IMR-90 (cell line): ENCODE data around the gene PTPN4. TPM values are rescaled to one million over a fixed set of nuclear protein-coding genes. Genes with fewer than 3 reads are reported as not detected.

Source experiments
- ATAC-seq: fragments of 200-7000 bp; cut with Tn5 transposase; 2 replicates; pipeline ENCODE4 v1.9.1; 2020; ENCODE audit warnings: low read depth, mild to moderate bottlenecking, moderate library complexity
- BruUV-seq: library from RNA; stranded (reverse); fragments of 400-500 nt; replicated peaks from 2 replicates; lab custom pipeline; 2021; lab: Mats Ljungman, UMichigan
- CTCF ChIA-PET: fragments of 300-600 bp; formaldehyde crosslinking; extraction: SDS; loops from one replicate; lab custom pipeline; 2021; ENCODE audit warnings: antibody characterized with exemption; lab: Yijun Ruan, JAX
- POLR2A ChIA-PET: fragments of 300-600 bp; sonication (Branson Sonifier 250); formaldehyde crosslinking; loops from one replicate; lab custom pipeline; 2022; ENCODE audit warnings: antibody characterized with exemption; ENCODE audit not compliant: unreplicated experiment; lab: Charles Lee
- DNase-seq: peaks from one replicate; pipeline ENCODE4 v3.0.0; 2013
- H2AFZ ChIP-seq: replicated peaks from 2 replicates; pipeline ENCODE3; 2013; ENCODE audit warnings: low read length, mild to moderate bottlenecking; ENCODE audit not compliant: poor library complexity
- H2AK5ac ChIP-seq: 2 replicates; pipeline ENCODE4 v1.6.1; 2013; ENCODE audit warnings: low read depth, low read length, inconsistent platforms
- H2AK9ac ChIP-seq: replicated peaks from 2 replicates; pipeline ENCODE3; 2013; ENCODE audit warnings: mild to moderate bottlenecking, low read depth, low read length, moderate library complexity; ENCODE audit not compliant: poor library complexity
- H2BK120ac ChIP-seq: 2 replicates; pipeline ENCODE4 v1.6.1; 2013; ENCODE audit warnings: low read depth, low read length, inconsistent platforms
- H2BK15ac ChIP-seq: 3 replicates; pipeline ENCODE4 v1.6.1; 2013; ENCODE audit warnings: low read depth, low read length, inconsistent platforms
- H2BK20ac ChIP-seq: 2 replicates; pipeline ENCODE4 v1.6.1; 2013; ENCODE audit warnings: low read depth, mild to moderate bottlenecking, inconsistent platforms, low read length, moderate library complexity
- H2BK5ac ChIP-seq: 2 replicates; pipeline ENCODE4 v1.6.1; 2013; ENCODE audit warnings: mild to moderate bottlenecking, low read depth, low read length, inconsistent platforms; ENCODE audit not compliant: poor library complexity, severe bottlenecking
- H3K14ac ChIP-seq: replicated peaks from 2 replicates; pipeline ENCODE4 v1.6.1; 2013; ENCODE audit warnings: low read depth, low read length, inconsistent platforms
- H3K18ac ChIP-seq: 2 replicates; pipeline ENCODE4 v1.6.1; 2013; ENCODE audit warnings: low read depth, low read length, control low read depth
- H3K23ac ChIP-seq: 2 replicates; pipeline ENCODE4 v1.6.1; 2013; ENCODE audit warnings: low read depth, low read length, inconsistent platforms
- H3K27ac ChIP-seq: 2 replicates; pipeline ENCODE4 v1.5.1; 2013; ENCODE audit warnings: mild to moderate bottlenecking, control low read depth, low read length; ENCODE audit not compliant: insufficient read depth
- H3K27me3 ChIP-seq: 2 replicates; pipeline ENCODE4 v1.6.1; 2013; ENCODE audit warnings: low read length; ENCODE audit not compliant: control insufficient read depth, insufficient read depth
- H3K36me3 ChIP-seq: 2 replicates; pipeline ENCODE4 v1.6.1; 2013; ENCODE audit warnings: low read length, mixed read lengths; ENCODE audit not compliant: control insufficient read depth, insufficient read depth
- H3K4ac ChIP-seq: 2 replicates; pipeline ENCODE4 v1.6.1; 2013; ENCODE audit warnings: low read depth, low read length, inconsistent platforms
- H3K4me1 ChIP-seq: 2 replicates; pipeline ENCODE4 v1.6.1; 2013; ENCODE audit warnings: low read length, mixed read lengths; ENCODE audit not compliant: control insufficient read depth, insufficient read depth
- H3K4me2 ChIP-seq: 2 replicates; pipeline ENCODE4 v1.6.1; 2013; ENCODE audit warnings: low read depth, mild to moderate bottlenecking, control low read depth, low read length, moderate library complexity
- H3K4me3 ChIP-seq: 2 replicates; pipeline ENCODE4 v1.5.1; 2013; ENCODE audit warnings: low read depth, mild to moderate bottlenecking, control low read depth, low read length, moderate library complexity; ENCODE audit not compliant: insufficient read depth
- H3K56ac ChIP-seq: 2 replicates; pipeline ENCODE4 v1.6.1; 2013; ENCODE audit warnings: low read length, inconsistent platforms; ENCODE audit not compliant: insufficient read depth; ENCODE audit errors: extremely low read depth
- H3K79me1 ChIP-seq, 2 experiments: 2 replicates each; pipeline ENCODE4 v1.6.1; 2013; ENCODE audit warnings: low read length in 2 of 2, inconsistent platforms in 1 of 2, low read depth in 1 of 2
- H3K9ac ChIP-seq: 2 replicates; pipeline ENCODE4 v1.6.1; 2013; ENCODE audit warnings: low read depth, low read length, control low read depth
- H3K9me1 ChIP-seq: 2 replicates; pipeline ENCODE4 v1.6.1; 2013; ENCODE audit warnings: low read length, inconsistent platforms; ENCODE audit not compliant: insufficient read depth
- H3K9me3 ChIP-seq: 2 replicates; pipeline ENCODE4 v1.6.1; 2013; ENCODE audit warnings: low read length; ENCODE audit not compliant: control insufficient read depth, insufficient read depth
- H4K20me1 ChIP-seq: 2 replicates; pipeline ENCODE4 v1.6.1; 2013; ENCODE audit warnings: low read length, inconsistent platforms; ENCODE audit not compliant: insufficient read depth
- H4K5ac ChIP-seq: 2 replicates; pipeline ENCODE4 v1.6.1; 2013; ENCODE audit warnings: mild to moderate bottlenecking, low read depth, low read length, control low read depth
- H4K8ac ChIP-seq, 2 experiments: 2 replicates each; pipeline ENCODE4 v1.6.1; 2013; ENCODE audit warnings: low read depth in 2 of 2, low read length in 2 of 2, control low read depth in 1 of 2, inconsistent platforms in 1 of 2
- H4K91ac ChIP-seq: 2 replicates; pipeline ENCODE4 v1.6.1; 2013; ENCODE audit warnings: low read depth, low read length, inconsistent platforms; ENCODE audit not compliant: insufficient read depth
- BHLHE40 ChIP-seq: fragments of 150-350 bp; IDR thresholded peaks from 2 replicates; pipeline ENCODE4 v1.6.1; 2016; ENCODE audit warnings: mild to moderate bottlenecking, low read depth, low read length
- CEBPB ChIP-seq: IDR thresholded peaks from 2 replicates; pipeline ENCODE4 v1.6.1; 2012; ENCODE audit warnings: low read depth, low read length, improper control_type of control experiment
- CHD1 ChIP-seq: IDR thresholded peaks from 2 replicates; pipeline ENCODE4 v1.6.1; 2012; ENCODE audit warnings: low read depth, low read length, improper control_type of control experiment
- CTCF ChIP-seq: conservative IDR thresholded peaks from 2 replicates; pipeline ENCODE4 v1.5.1; 2012; ENCODE audit warnings: mild to moderate bottlenecking, low read depth, low read length, improper control_type of control experiment
- ELK1 ChIP-seq: fragments of 150-350 bp; IDR thresholded peaks from 2 replicates; pipeline ENCODE4 v1.6.1; 2016; ENCODE audit warnings: low read depth, mild to moderate bottlenecking, low read length, moderate library complexity, borderline replicate concordance
- MAFK ChIP-seq: IDR thresholded peaks from 2 replicates; pipeline ENCODE4 v1.6.1; 2012; ENCODE audit warnings: low read depth, low read length, improper control_type of control experiment
- MAZ ChIP-seq: IDR thresholded peaks from 2 replicates; pipeline ENCODE4 v1.6.1; 2012; ENCODE audit warnings: low read depth, mild to moderate bottlenecking, low read length, improper control_type of control experiment, moderate library complexity, borderline replicate concordance
- MXI1 ChIP-seq: IDR thresholded peaks from 2 replicates; pipeline ENCODE4 v1.6.1; 2012; ENCODE audit warnings: low read depth, mild to moderate bottlenecking, low read length, moderate library complexity, borderline replicate concordance
- NFE2L2 ChIP-seq: fragments of 150-350 bp; IDR thresholded peaks from 2 replicates; pipeline ENCODE4 v1.6.1; 2016; ENCODE audit warnings: low read depth, mild to moderate bottlenecking, low read length
- POLR2A ChIP-seq: IDR thresholded peaks from 2 replicates; pipeline ENCODE4 v1.6.1; 2012; ENCODE audit warnings: mild to moderate bottlenecking, low read depth, low read length
- RAD21 ChIP-seq: IDR thresholded peaks from 2 replicates; pipeline ENCODE4 v1.6.1; 2012; ENCODE audit warnings: low read length, improper control_type of control experiment
- RCOR1 ChIP-seq: IDR thresholded peaks from 2 replicates; pipeline ENCODE4 v1.6.1; 2012; ENCODE audit warnings: mild to moderate bottlenecking, low read length, improper control_type of control experiment; ENCODE audit not compliant: insufficient replicate concordance
- RFX5 ChIP-seq: IDR thresholded peaks from 2 replicates; pipeline ENCODE4 v1.8.0; 2012; ENCODE audit warnings: low read depth, mild to moderate bottlenecking, low read length, moderate library complexity
- SMC3 ChIP-seq: fragments of 150-350 bp; IDR thresholded peaks from 2 replicates; pipeline ENCODE4 v1.6.1; 2016; ENCODE audit warnings: low read depth, mild to moderate bottlenecking, antibody characterized with exemption, low read length, moderate library complexity
- USF2 ChIP-seq: fragments of 150-350 bp; IDR thresholded peaks from 2 replicates; pipeline ENCODE4 v1.6.1; 2017; ENCODE audit warnings: mild to moderate bottlenecking, antibody characterized with exemption, low read length, low read depth
- WGBS, 2 experiments: methylation state at CpG; one replicate each; pipeline versions ENCODE4 v1.1.5 to v1.1.7; 2013; ENCODE audit warnings: missing lambda C conversion rate in 2 of 2; ENCODE audit not compliant: insufficient read length in 1 of 2; ENCODE audit errors: extremely low coverage in 2 of 2; 5-methylcytosine and 5-hydroxymethylcytosine counted together
- dilution Hi-C: fragments of 300-500 bp; cut with HindIII; formaldehyde crosslinking; loops from one replicate; pipeline ENCODE4 v1.14.3; 2018; ENCODE audit warnings: low sequenced_read_pairs; ENCODE audit not compliant: unreplicated experiment
- in situ Hi-C: fragments of 300-500 bp; cut with MboI; formaldehyde crosslinking; loops from 3 replicates; pipeline ENCODE4 v1.14.3; 2019; ENCODE audit warnings: low sequenced_read_pairs, inconsistent platforms, mixed read lengths
- intact Hi-C: fragments of 100-400 bp; cut with micrococcal nuclease; formaldehyde crosslinking; loops from 2 replicates; pipeline ENCODE4 v1.10.0; 2022
- polyA plus RNA-seq, 3 experiments: library from polyadenylated mRNA; depleted of rRNA; stranded (reverse); fragments of >200 nt; gene quantifications; 2 replicates each; pipeline ENCODE4 v1.2.3, GENCODE V29; 2012; ENCODE audit warnings: low replicate concordance in 1 of 3
- total RNA-seq: library from RNA; depleted of rRNA; stranded (reverse); fragments of >200 nt; gene quantifications from 2 replicates; pipeline ENCODE4 v1.2.3, GENCODE V29; 2012

Gene PTPN4
- total and polyA plus RNA-seq, 2 of the 4 experiments (the other 2 are of a cell fraction) = 2.9 to 19.2 TPM

GRCh38 chr2:119862127-119862889, 102.6 kb downstream of the PTPN4 start:
- Histone ChIP-seq H2BK20ac (no peak overlapping the region), H3K4ac (no peak overlapping the region), H4K8ac (no peak overlapping the region), H3K56ac (no peak overlapping the region), H2AFZ (no peak overlapping the region), H2AK5ac (no peak overlapping the region), H4K91ac (no peak overlapping the region), H3K36me3 (no peaks in the 10 kb centered on the region), H4K20me1 (no peaks in the 10 kb centered on the region; the same call in 1 of the 2 replicates), H3K4me3 (no peak overlapping the region), H2BK120ac (no peak overlapping the region), H3K9me3 (no peaks in the 10 kb centered on the region), H3K9me1 (no peaks in the 10 kb centered on the region), H3K23ac (no peak overlapping the region), H4K5ac (no peak overlapping the region), H3K14ac (no peak overlapping the region), H3K27ac (no peak overlapping the region), H3K4me1 (peaks cover 2% of the 10 kb centered on the region; the same call in 1 of the 2 replicates), H3K4me2 (no peak overlapping the region), H2AK9ac (no peak overlapping the region), H2BK15ac (no peak overlapping the region), H3K79me1 (0 out of 4 replicates have a peak, but pooled peaks cover 6% of the 10 kb centered on the region in 2 experiments), H3K18ac (no peak overlapping the region), H2BK5ac (no peak overlapping the region), H3K9ac (no peak overlapping the region), H3K27me3 (no peaks in the 10 kb centered on the region)
- POLR2A ChIA-PET = no interaction called here
- no TSS peak for BruUV-seq
- WGBS, 2 experiments = no CpG with 5 or more reads among the region's 3 CpGs
- DNase-seq = no peak
- in situ Hi-C loops = no loop called here
- CTCF ChIA-PET = no interaction called here
- ATAC-seq = no peak
- intact Hi-C loops = loop anchor here (5.0 kb wide), 1 partner anchor 40 kb away; no protein-coding TSS in a partner anchor
- dilution Hi-C loops = no loop called here
- no peak for TF ChIP-seq RCOR1
- no peak for TF ChIP-seq RFX5
- TF ChIP-seq ELK1 = no peak
- no peak for TF ChIP-seq MXI1
- TF ChIP-seq MAFK = no peak
- no peak for TF ChIP-seq CTCF
- TF ChIP-seq BHLHE40 = no peak
- TF ChIP-seq RAD21 = no peak
- TF ChIP-seq NFE2L2 = no peak
- no peak for TF ChIP-seq CHD1
- no peak for TF ChIP-seq SMC3
- no peak for TF ChIP-seq MAZ
- TF ChIP-seq POLR2A = no peak
- no peak for TF ChIP-seq USF2
- no peak for TF ChIP-seq CEBPB
